ENCODE data around the gene KCNK13.

DNA sequence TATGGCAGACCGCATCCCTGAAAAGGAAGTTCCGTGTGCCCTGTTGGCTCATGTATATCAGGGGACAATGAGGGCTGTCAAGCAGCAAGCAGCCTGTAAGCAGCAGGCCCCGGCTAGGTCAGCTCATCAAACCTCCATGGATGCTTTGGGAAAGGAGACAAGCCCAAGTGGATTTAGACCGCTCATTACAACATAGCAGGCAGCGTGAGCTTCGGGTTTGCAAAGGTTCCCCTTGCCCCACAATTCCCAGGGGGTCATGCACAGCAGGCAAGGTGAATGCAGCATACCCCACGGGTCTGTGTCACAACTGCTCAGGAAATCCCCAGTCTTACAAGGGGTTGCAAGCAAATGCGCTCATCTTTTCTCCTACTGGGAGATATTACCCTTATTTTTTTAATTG, 54.6 kb downstream of the KCNK13 start:
- TF ChIP-seq POLR2A (IDR thresholded peaks at IDR 0.05; ENCODE audit: low read length) (no peak), GATA1 (IDR thresholded peaks at IDR 0.05; ENCODE audit: low read depth, low read length) (no peak)
